Ramos (cell line): ENCODE data around the gene TGM5.
"Not testable (repeated sequence)": the region's sequence is repeated elsewhere in the genome, so short reads cannot be mapped to it uniquely, and the experiment has no call there.

Experiments
- in situ Hi-C: fragments of 300-500 bp; cut with MboI; formaldehyde crosslinking; loops from one replicate; pipeline ENCODE4 v1.14.3; 2022; ENCODE audit warnings: low sequenced_read_pairs; ENCODE audit not compliant: unreplicated experiment

TGM5 gene

DNA sequence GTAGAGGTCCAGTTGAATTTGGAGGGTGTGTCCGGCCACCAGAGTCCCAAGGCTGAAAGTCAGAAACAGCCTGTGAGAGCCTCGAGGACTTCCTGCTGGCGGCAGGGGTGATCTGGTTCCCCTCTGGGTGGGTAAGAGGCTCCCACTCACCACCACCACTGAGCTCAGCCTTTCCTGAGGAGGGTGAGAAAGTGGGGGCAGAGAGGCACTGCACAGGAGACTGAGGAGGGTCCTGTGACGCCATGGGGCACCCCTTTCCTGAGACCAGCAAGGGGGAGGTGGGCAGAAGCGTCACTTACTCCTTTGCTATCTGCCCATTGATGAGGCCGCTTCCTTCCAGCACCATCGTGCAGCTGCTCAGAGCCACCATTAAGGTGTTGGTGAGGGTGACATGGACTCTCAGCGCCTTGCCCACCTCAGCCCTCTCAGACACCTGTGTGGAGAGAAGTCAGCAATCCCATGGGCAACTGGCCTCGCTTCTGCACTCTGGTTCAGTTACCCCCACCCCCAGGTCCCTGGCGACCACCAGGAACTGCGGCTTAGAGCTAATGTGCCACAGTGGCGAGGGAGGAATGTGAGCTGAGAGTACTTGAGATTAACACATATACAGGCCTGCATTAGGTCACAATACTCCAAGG, 10.0 kb upstream of the TGM5 start:
- in situ Hi-C loops: no loop called here

DNA sequence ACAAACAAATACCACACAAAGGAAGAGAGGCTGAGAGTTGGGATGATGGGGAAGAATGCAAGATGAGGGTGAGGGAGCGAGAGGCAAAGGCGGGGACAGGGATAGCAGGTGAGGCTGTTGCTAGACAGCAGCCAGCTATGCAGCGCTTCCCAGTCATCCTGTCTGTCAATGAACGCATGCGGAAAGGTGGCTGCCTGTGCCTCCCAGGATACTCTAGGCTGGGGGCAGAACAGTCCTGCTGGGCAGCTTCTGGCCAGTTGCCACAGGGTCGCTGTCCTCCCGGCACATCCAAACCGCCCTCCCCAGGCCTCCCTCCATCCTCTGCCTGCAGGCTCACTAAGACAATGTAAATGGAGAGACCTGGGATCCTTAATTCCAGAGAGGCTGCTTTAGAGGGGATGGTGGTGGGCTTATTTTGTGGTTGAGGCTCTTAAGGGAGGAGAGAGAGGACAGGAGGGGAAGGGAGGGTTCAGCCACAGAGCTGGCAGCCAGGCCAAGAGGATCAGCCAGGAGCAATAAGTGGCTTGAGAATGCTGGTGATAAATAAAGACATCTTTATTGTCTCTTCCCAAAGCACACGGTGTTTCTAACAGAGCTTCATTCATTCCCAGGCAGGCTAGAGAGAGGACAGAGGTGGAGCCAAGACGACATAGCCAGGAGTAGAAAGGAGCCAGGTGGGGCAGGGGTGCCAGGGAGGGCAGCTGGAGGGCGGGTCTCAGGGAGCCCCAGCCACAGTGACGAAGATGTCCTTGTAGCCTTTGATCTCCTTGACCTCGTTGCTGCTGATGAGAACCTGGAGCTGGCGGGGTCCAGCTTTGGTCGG, 9.2 kb upstream of the TGM5 start:
- in situ Hi-C loops: no loop called here

DNA sequence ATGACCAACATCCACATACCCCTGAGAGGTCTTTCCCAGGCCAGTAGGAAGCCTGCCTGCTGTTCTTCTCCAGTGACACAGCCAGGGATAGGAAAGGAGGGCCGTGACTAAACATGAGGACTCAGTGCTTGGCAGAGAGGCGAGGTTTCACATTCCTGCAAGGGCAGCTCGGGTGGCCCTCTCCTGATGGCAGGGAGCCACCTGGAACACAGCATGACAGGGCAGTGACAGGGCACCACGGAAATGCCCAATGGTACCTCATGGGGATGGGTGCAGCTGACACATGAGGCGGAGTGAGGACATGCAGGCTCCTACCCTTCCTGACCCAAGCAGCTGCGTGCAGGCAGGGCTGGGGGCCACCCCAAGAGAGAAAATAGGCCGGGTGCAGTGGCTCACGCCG, 7.4 kb upstream of the TGM5 start:
- in situ Hi-C loops: no loop called here

DNA sequence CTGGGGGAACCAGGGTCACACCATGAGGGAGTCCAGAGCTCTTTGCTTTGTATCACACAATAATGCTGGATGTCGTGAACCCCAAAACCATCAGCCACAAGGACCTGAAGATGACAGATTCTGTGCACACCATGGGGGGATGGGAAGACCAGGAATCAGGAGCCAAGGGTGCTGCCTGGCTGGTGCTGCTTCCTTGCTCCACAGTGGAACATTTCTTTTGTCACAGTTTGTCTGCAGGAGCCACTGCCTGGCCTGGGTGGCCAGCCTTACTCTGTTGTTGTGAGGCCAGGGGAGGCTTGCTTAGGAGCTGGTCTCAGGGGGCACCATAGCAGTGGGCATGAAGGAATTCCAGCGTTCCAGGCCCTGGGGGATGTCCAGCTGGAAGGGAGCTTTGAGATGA, 6.5 kb upstream of the TGM5 start:
- in situ Hi-C loops: no loop called here

DNA sequence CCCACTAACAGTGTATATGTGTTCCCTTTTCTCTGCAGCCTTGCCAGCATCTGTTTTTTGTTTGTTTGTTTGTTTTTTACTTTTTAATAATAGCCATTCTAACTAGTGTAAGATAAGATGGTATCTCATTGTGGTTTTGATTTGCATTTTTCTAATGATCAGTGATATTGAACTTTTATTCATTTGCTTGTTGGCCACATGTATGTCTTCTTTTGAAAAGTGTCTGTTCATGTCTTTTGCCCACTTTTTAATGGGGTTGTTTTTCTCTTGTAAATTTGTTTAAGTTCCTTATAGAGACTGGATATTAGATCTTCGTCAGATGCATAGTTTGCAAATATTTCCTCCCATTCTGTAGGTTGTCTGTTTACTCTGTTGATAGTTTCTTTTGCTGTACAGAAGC, 5.2 kb upstream of the TGM5 start:
- in situ Hi-C loops: not testable (repeated sequence)

DNA sequence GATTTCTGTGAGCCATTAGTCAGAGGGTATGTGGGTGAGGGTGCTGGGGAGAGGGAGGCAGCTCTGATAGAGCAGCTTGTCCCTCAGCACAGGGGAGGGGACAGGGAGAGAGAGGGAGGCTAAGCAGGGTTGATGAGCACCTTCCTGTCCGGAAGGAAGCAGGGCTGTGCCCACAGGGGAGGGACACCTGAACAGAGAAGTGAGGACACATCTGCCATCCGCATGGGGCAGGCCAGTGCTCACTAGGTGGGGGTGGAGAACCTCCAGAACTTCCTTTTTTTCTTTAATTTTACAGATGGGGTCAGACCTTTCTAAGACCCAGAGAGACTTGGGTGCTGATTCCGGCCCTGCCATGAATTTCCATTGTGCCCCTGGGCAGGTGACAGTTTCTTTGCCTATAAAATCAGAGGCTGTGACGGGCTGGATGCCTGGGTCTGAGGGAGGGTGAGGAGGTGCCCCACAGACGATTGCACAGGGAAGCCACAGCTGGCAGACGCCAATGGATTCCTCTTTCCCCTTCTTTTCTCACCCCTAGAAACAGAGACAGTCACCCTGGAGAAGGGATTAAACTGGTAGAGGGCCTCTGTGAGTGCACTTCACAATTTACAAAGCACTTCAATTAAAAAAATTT, 4.1 kb upstream of the TGM5 start:
- in situ Hi-C loops: no loop called here

DNA sequence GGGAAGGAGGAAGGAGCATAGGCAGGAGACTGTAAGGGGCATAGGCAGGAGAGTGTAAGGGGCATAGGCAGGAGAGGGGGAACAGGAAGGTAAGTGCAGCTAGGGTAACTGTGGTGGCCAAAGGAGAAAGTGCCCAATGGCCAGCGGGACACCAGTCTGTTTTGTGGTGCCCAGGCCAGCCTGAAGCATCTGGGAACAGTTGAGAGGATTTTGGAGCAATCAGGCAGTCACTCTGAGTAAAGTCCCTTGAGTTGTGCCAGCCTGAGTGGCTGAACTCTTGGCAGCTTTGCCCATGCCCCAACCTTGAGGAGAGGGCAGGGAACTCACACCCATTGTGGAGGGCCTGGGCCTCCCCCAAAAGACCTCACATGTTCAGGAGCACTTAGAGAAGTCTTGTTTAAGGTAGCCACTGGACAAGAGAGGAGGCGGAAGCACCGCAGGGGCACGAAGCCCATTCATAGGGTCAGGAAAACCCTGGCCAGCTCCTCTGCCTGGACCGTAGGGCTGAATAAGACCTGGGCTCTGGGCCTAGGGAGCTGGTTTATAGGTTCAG, 3.5 kb upstream of the TGM5 start:
- in situ Hi-C loops: no loop called here

DNA sequence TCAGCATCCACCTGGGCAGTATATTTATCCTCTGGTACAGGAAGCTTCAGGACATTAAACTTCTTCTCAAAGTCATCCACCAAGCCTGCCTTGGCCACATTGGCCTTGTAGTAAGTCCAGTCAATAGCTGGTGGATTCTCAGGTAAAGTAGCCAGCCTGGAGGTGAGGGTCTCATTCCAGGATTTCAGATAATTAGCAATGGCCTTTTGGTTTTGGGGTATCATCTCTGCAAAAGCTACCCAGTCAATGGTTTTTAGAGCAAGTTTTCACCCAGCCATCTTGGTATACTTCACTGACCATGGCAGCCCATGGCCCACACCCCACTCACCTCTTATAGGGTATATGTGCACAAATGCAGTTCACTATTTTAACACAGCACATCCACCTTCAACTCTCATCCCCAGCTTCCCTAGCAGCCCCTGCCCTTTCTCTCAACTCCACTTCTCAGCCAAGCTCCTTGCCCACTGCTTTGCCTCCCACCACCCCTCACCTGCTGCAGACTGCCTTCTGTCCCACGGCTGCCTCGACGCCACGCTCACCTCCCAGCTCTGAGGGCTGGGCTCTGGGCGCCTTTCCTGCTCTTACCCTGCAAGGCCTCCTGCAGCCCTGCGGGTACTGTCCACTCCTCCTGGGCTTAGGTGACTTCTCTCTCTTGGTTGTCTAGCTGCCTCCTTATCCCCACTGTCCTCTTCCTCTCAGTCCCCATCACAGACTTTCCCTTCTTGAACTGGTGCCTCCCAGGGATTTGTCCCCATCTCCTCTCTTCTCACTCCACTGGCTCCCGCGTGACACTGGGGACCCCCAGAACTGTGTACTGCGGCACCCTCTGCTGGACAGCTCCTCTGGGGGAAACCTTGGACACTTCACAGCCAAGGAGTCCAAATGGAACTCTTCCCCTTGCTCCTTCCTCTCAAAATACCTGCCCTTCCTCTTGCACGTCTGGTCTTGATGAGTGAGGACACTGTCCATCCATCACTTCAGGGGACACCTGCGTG, 1.7 kb upstream of the TGM5 start:
- in situ Hi-C loops: no loop called here

DNA sequence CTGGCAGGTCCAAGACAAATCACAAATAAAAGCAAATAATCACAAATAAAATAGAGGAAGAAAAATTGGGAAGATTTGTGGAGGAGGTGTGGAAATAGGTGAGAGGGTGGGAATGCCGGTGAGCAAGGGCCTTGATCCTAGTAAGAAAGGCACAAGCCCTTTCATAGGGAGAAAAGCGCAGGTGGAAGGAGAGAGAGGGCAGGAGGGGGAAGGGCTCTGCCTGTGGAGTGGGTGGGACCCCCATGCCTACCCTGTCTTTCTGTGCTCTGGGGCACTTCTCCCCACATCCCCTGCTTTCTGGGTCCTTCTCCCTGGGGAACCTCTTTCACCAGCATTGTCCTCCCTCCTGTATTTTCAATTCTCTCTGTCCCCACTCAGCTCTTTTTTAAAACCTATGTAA, 711 bp upstream of the TGM5 start:
- in situ Hi-C loops: no loop called here

DNA sequence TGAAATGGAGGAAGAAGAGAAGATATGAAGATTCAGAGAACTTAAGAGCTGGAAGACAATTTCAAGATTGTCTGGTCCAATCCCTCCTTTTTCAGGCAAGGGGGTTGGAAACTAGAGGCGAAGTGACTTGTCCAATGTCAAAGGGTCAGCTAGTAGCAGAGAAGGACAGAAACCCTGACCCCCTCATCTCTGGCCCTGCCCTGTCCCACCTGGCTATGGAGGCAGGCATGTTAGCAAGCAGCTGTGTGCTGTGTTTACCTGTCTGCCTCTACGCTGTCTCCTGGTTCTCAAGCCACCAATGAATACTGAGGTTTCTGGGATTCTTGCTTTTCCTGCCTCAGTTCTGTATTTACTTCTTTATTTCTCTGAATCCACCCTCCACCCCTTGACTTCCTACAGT, 342 bp downstream of the TGM5 start:
- in situ Hi-C loops: no loop called here

DNA sequence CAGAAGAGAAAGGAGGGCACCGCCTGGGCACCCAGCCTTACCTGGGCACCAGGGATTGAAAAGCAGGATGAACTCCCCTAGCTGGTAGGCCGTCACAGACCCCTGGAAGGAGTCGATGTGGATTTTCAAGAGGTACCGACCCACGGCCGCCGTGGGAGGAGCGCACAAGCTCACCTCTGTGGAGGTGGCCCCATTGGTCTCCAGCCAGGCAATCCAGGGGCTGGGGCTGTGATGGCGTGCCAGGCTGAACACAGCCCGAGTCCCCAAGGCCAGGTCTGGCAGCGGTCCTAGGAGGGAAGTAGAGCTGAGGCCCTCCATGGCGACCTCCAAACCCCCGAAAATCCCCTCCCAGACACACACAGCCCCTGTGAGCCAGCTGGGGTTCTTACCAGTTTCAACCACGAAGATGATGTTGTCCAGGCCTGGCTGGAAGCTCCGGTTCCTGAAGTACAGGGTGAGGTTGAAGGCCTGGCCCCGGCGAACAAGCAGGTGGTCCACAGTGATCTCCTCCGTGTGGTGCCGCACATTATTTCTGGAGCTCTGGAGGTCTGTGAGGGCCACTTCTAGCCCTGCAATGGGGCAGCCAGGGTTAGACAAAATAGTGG, 6.6 kb downstream of the TGM5 start:
- in situ Hi-C loops: no loop called here

DNA sequence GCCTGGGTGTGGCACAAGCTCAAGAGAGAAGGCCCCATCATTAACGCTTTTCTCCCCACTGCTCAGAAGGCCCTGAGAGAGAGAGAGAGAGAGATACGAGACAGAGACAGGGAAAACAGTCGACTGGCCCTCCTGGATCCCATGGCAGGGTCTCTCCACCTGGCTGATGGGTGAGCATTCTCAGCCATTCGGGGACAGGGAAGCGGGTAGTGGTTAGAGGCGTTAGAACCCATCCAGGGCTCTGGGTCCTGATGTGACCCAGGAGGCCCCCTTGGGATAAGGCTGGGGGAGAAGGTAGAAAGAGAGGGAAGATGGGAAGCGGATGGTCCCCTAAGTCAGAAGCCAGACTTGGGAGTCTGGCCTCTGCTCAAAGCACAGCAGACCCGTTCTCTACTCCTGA, 7.9 kb downstream of the TGM5 start:
- in situ Hi-C loops: no loop called here

DNA sequence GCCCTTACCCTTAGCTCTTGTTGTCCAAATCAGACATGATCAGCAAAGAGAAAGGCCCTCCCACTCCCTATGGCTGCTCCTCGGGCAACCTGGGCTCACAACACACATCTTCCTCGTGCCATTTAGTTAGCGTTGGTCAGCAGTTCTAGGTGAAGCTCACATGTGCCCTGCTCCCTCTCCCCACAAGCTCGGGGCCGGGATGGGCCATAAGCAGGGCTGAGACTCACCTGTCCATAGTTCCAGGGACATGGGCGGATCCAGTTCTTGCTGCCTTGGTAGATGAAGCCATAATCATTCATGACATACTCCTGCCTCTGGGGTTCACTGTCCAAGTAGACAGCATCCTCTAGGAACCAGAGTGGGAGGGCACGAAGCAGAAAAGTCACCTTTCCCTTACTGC, 10.4 kb downstream of the TGM5 start:
- in situ Hi-C loops: no loop called here

DNA sequence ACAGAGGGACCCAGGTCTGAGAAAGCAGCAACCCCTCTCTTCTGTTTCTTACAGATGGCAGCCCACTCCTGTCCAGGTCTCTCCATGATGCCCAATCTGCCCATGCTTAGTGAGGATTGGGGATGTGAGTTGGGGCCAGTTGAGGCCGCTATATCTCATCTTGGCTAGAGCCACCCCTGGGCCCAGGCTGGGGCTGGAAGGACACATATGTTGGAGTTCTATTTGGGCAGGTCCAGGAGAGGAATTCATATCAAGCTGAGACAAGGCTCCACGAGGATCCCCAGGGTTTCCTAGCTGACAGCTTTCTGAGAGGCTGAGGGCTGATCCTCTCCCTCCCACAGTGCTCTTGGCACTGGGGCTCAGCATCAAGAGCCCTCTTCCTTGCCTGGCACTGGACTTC, 11.4 kb downstream of the TGM5 start:
- in situ Hi-C loops: no loop called here

DNA sequence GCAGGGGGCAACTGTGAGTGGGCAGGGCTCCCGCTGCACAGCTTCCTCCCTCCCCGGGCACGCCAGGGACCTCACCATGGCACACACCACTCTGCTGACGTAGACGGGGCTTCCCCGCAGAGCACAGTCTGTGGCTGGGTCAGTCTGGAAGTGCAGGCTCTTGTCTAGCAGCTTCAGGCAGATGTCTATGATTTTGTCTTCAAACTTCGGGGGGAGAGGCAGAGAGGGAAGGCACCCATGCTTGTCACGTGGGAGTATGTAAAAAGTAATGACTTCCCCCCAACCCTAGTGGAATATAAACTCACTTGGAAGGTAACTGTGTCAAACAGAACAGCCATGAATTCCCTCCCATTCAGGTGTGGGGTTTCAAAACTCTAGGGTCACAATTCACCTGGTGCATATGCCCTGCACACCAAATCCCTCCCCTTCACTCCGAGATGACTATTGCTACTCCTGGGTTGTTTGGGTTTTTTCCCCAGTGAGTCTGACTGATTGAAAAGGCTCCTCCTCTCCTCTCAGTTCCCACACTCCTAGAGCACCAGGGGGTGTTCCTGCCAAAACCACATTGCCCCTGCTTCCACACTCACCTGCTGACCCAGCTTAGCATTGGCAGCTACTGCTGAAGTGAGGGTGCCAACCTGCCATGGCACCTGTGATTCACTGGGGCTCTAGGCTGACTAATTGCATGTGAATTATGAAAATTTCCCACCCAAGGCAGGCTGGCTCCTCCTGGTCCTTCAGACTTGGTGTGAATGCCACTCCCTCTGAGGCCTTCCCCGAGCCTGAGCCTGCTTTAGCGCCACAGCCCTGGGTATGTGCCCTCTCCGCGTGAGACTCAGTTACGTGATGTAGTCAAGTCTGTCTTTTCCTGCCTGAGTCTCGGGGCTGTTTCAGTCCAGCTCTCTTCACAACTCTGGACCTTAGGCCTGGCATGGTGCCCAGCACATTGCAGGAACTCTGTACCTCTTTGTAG, 13.0 kb downstream of the TGM5 start:
- in situ Hi-C loops: no loop called here

DNA sequence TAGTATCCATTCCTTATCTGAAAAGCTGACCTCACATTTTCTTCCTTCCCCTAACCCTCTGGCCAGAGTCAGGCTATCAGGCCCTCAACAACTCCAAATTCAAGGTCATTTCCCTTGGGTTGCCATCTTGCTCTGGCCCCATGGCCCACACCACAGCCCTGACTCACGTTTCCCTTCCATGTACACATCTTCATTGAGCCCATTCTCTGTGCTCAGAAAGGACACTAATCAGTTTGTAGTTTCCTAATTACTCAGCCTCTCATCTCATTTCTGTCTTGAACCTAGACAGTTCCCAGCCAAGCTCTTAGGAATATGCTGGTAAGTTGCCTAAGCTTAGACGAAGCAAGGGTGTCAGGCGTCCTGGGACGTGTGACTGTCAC, 14.9 kb downstream of the TGM5 start:
- in situ Hi-C loops: no loop called here

DNA sequence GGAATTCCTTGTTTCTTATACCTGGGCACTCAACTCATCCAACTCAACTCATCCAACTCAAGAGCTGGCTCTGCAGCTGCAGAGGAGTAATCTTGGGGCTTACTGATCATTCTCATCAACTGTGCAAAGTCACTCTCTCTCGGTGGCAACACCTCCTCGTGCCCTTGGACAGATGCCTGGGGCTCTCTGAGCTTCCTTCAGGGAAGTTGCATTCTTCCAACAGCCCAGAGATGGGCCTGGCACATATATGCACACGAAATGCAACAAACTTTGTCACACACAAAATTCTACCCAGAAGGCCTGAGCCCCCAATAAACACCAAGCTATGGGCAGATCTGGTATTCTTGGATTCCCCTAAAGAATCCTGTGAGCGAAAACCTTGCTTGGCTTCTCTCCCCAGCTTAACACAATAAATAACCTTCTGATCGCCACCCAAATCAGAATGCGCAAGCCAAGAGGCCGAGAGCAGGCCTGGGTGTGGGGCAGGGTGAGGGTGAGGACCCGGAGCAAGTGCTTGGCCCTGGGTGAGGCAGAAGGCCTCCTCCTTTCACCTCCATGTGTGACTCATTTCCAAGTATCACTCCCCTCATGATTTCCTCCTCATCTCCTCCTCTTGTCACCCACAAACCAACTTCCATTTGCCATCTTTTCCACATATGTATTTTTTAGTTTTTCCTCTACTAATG, 15.4 kb downstream of the TGM5 start:
- in situ Hi-C loops: no loop called here

DNA sequence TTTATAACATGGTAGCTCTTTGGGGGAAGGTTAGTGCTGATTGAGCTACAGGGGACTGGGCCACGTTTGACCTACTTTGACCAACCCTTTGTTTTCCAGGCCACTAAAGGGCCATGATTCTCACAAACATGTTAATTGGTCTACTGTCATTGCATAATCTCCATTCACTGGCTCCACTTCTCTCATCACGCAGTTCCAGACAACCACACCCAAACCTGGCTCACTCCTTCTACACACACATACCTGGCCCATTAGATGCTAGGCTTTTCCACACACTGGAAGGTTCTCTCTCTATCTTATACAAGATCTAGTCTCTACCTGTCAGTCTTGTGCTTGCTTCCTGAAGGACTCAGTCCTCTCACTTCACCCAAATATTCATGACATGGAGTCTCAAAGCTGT, 15.9 kb downstream of the TGM5 start:
- in situ Hi-C loops: no loop called here
